Adrenal gland (tissue), 5 donors: ENCODE data around the gene MRI1.

Source experiments
- CTCF ChIP-seq, 6 experiments: fragments of 450-650 bp in 4 of 6; fragments of 200-600 bp in 2 of 6; sonication (generic) in 1 of 6; IDR thresholded peaks; 1 replicate in 5 of 6; 2 replicates in 1 of 6; pipeline versions ENCODE4 v1.5.1 to v1.8.0; 2016 to 2021; ENCODE audit warnings: antibody characterized with exemption in 6 of 6, mild to moderate bottlenecking in 2 of 6, moderate library complexity in 1 of 6
- POLR2A ChIP-seq, 2 donors: fragments of 450-650 bp; IDR thresholded peaks; one replicate each; pipeline ENCODE4 v1.6.1; 2017; ENCODE audit warnings: antibody characterized with exemption in 2 of 2, mild to moderate bottlenecking in 2 of 2, moderate library complexity in 1 of 2
- donor health status: DM: no; HTN: no; CAD: no.

DNA sequence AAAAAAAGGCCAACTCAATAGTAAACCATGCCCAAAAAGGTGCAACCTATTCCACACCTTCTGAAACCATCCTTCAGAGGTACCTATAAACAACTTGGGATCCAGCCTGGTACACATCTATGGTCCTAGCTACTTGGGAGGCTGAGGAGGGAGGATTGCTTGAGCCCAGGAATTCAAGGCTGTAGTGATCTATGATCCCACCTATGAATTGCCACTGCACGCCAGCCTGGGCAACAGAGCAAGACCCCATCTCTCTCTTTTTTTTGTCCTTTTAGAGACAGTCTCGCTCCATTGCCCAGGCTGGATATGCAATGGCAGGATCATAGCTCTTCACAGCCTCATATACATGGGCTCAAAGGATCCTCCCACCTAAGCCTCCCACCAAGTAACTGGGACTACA lies 57.0 kb downstream of the MRI1 start:
- TF ChIP-seq CTCF (IDR thresholded peaks at IDR 0.05) (no peak), POLR2A (IDR thresholded peaks at IDR 0.05) (no peak)
